ENCODE data around the gene GADL1.
A peak's percentile ranks its signal among the peaks of the same experiment; 100 is the strongest.

GRCh38 chr3:30747771-30748281 is 146.6 kb downstream of the GADL1 start:
- TF ChIP-seq CTCF (IDR thresholded peaks at IDR 0.05; ENCODE audit: low read length) (peak; percentile 37; the same call in 1 of the 2 replicates), EZH2 (IDR thresholded peaks at IDR 0.05; ENCODE audit: borderline replicate concordance, low read length) (no peak)

Measured in OCI-LY1 (cell line).